Measurements from ENCODE around the gene CTSF. TPM values are rescaled to one million over a fixed set of nuclear protein-coding genes. Genes with fewer than 3 reads are reported as not detected.

Gene CTSF
- total RNA-seq, 1 experiment from 2014 or later: 0.34 TPM

GRCh38 chr11:66531841-66532240 lies 36.6 kb downstream of the CTSF start:
- ChIA-PET POLR2A (no interaction called here), CTCF (no interaction called here)
- no peak for DNase-seq (ENCODE audit: low read depth, low spot score)

More at GRCh38 chr11:66531841-66532240, 36.6 kb downstream of the CTSF start:
- no TSS peak for BruUV-seq (replicated peaks)
- H3K9ac ChIP-seq (ENCODE audit: low read length): no peak overlapping the region
- no peak overlapping the region for H2AFZ ChIP-seq (ENCODE audit: low read depth, low read length, poor library complexity, severe bottlenecking)
- no peak overlapping the region for H3K4me2 ChIP-seq (ENCODE audit: low read length)
- no peaks in the 10 kb centered on the region for H3K9me2 ChIP-seq (ENCODE audit: insufficient read depth)
- intact Hi-C loops (cut with micrococcal nuclease): no loop called here
- no peak for ATAC-seq
- H3K79me2 ChIP-seq (ENCODE audit: insufficient read depth, low read length): no peaks in the 10 kb centered on the region
- H3K9me3 ChIP-seq (ENCODE audit: control insufficient read depth in 1 of 2, insufficient read depth in 1 of 2, low read depth in 1 of 2, low read length in 2 of 2): no peaks in the 10 kb centered on the region
- no peaks in the 10 kb centered on the region for H3K4me1 ChIP-seq (ENCODE audit: control insufficient read depth in 1 of 2, insufficient read depth in 2 of 2, low read length in 2 of 2)
- TF ChIP-seq YY1 (IDR thresholded peaks at IDR 0.05; ENCODE audit: extremely low read depth, insufficient replicate concordance, low read depth, low read length): no peak
- no peak for TF ChIP-seq EZH2phosphoT487 (IDR thresholded peaks at IDR 0.05; ENCODE audit: borderline replicate concordance)
- TF ChIP-seq EZH2 (IDR thresholded peaks at IDR 0.05): no peak
- TF ChIP-seq CTCF (IDR thresholded peaks at IDR 0.05 in 2 of 3, conservative IDR thresholded peaks at IDR 0.05 in 1 of 3; ENCODE audit: borderline replicate concordance in 1 of 3, insufficient read depth in 1 of 3, low read depth in 2 of 3, low read length in 2 of 3): no peak
- no peak for TF ChIP-seq CEBPB (IDR thresholded peaks at IDR 0.05; ENCODE audit: low read depth)
- no peak for TF ChIP-seq FOSL1 (IDR thresholded peaks at IDR 0.05; ENCODE audit: low read depth)
- TF ChIP-seq ZFX (IDR thresholded peaks at IDR 0.05): no peak
- TF ChIP-seq CBX3 (IDR thresholded peaks at IDR 0.05; ENCODE audit: low read depth): no peak
- TF ChIP-seq SP1 (IDR thresholded peaks at IDR 0.05; ENCODE audit: low read depth): no peak
- TF ChIP-seq TCF7L2 (IDR thresholded peaks at IDR 0.05; ENCODE audit: borderline replicate concordance, extremely low read depth, insufficient read depth, insufficient read length): no peak
- no peak for TF ChIP-seq EGR1 (IDR thresholded peaks at IDR 0.05; ENCODE audit: low read depth)
- TF ChIP-seq SRF (IDR thresholded peaks at IDR 0.05; ENCODE audit: low read depth): no peak
- TF ChIP-seq ELF1 (IDR thresholded peaks at IDR 0.05; ENCODE audit: borderline replicate concordance, low read depth): no peak
- no peak for TF ChIP-seq ZNF274 (IDR thresholded peaks at IDR 0.05; ENCODE audit: low read depth, low read length)
- no peak for TF ChIP-seq ZBTB33 (IDR thresholded peaks at IDR 0.05; ENCODE audit: extremely low read depth, insufficient replicate concordance, low read length)
- TF ChIP-seq MAX (IDR thresholded peaks at IDR 0.05): no peak
- H3K27me3 ChIP-seq (ENCODE audit: insufficient read depth, low read length): no peaks in the 10 kb centered on the region
- RAD21 ChIA-PET (ENCODE audit: low non-redundant PET in 1 of 2, low total read pairs in 2 of 2, uncharacterized antibody in 2 of 2, unreplicated experiment in 2 of 2): no interaction called here
- no peaks in the 10 kb centered on the region for H4K20me1 ChIP-seq (ENCODE audit: insufficient read depth)
- no peak overlapping the region for H3K27ac ChIP-seq (ENCODE audit: low read depth, low read length)
- no peaks in the 10 kb centered on the region; a peak in 1 of 4 replicates for H3K36me3 ChIP-seq (ENCODE audit: control insufficient read depth in 1 of 2, insufficient read depth in 2 of 2, low read length in 2 of 2)
- H3K4me3 ChIP-seq (replicated peaks in 1 of 2; ENCODE audit: low read depth in 1 of 2, low read length in 2 of 2): no peak overlapping the region

All from HCT116 (cell line).